Tibial nerve (tissue), 4 donors: ENCODE results near the gene SPSB3.

Experiments
- CTCF ChIP-seq, 5 experiments: fragments of 200-600 bp in 3 of 5; fragments of 450-650 bp in 2 of 5; sonication (generic) in 3 of 5; IDR thresholded peaks; one replicate each; pipeline ENCODE4 v1.5.1; 2016 to 2019; ENCODE audit warnings: antibody characterized with exemption in 5 of 5, mild to moderate bottlenecking in 3 of 5, moderate library complexity in 2 of 5
- EP300 ChIP-seq, 2 donors: sonication (generic); formaldehyde crosslinking; IDR thresholded peaks; one replicate each; pipeline ENCODE4 v1.6.1; 2017; ENCODE audit warnings: antibody characterized with exemption in 2 of 2, mild to moderate bottlenecking in 1 of 2
- POLR2A ChIP-seq, 2 donors: fragments of 450-650 bp; IDR thresholded peaks; one replicate each; pipeline ENCODE4 v1.6.1; 2017; ENCODE audit warnings: antibody characterized with exemption in 2 of 2, mild to moderate bottlenecking in 2 of 2, moderate library complexity in 2 of 2

GRCh38 chr16:1791943-1792812, 9.8 kb upstream of the SPSB3 start:
- TF ChIP-seq CTCF (IDR thresholded peaks at IDR 0.05) (no peak), POLR2A (IDR thresholded peaks at IDR 0.05) (no peak), EP300 (IDR thresholded peaks at IDR 0.05) (no peak)
